Prostate gland (tissue), 2 donors: ENCODE data around the gene GOSR2.

Source experiments
- POLR2A ChIP-seq: fragments of 450-650 bp; IDR thresholded peaks from one replicate; pipeline ENCODE4 v1.6.1; 2016; ENCODE audit warnings: antibody characterized with exemption, mild to moderate bottlenecking
- POLR2AphosphoS5 ChIP-seq: sonication (generic); formaldehyde crosslinking; IDR thresholded peaks from one replicate; pipeline ENCODE4 v1.6.1; 2017; ENCODE audit warnings: antibody characterized with exemption
- TF ChIP-seq, protein P1 (sequence below), 4 experiments: fragments of 200-600 bp in 2 of 4; fragments of 450-650 bp in 2 of 4; sonication (generic) in 2 of 4; IDR thresholded peaks; 1 replicate in 3 of 4; 2 replicates in 1 of 4; pipeline ENCODE4 v1.5.1; 2016 to 2019; ENCODE audit warnings: antibody characterized with exemption in 4 of 4, mild to moderate bottlenecking in 2 of 4, moderate library complexity in 2 of 4

DNA sequence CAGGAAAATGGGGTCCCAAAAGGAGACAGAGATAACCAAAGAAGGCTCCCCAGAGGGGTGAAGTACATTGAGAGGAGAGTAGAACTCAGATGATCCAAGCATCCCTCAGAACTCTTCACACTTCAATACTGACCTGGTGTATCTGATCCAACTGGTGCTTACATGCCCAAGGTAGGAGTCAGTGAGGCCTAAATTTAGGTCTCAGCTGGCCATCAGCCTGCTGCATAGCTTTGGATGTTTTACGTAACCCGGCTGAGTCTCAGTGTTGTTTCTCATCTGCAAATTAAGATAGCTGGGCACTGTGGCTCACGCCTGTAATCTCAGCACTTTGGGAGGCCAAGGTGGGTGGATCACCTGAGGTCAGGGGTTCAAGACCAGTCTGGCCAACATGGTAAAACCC lies 11.6 kb upstream of the GOSR2 start:
- TF ChIP-seq, protein P1, sequence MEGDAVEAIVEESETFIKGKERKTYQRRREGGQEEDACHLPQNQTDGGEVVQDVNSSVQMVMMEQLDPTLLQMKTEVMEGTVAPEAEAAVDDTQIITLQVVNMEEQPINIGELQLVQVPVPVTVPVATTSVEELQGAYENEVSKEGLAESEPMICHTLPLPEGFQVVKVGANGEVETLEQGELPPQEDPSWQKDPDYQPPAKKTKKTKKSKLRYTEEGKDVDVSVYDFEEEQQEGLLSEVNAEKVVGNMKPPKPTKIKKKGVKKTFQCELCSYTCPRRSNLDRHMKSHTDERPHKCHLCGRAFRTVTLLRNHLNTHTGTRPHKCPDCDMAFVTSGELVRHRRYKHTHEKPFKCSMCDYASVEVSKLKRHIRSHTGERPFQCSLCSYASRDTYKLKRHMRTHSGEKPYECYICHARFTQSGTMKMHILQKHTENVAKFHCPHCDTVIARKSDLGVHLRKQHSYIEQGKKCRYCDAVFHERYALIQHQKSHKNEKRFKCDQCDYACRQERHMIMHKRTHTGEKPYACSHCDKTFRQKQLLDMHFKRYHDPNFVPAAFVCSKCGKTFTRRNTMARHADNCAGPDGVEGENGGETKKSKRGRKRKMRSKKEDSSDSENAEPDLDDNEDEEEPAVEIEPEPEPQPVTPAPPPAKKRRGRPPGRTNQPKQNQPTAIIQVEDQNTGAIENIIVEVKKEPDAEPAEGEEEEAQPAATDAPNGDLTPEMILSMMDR (IDR thresholded peaks at IDR 0.05): no peak
- no peak for TF ChIP-seq POLR2AphosphoS5
- TF ChIP-seq POLR2A: no peak
